Activated T-cell treated with anti-CD3 and anti-CD28 coated beads, Interleukin-2, amount 50 U/mL, for 48 hours (primary cell): ENCODE data around the gene ATRX.
"Not testable (repeated sequence)": the region's sequence is repeated elsewhere in the genome, so short reads cannot be mapped to it uniquely, and the experiment has no call there.

Source experiments
- DNase-seq, 2 experiments: peaks; one replicate each; pipeline ENCODE4 v3.0.0-alpha.2; 2020

ATRX gene

GRCh38 chrX:77726095-77726494 lies 59.9 kb downstream of the ATRX start:
- DNase-seq: not testable (repeated sequence)

DNA sequence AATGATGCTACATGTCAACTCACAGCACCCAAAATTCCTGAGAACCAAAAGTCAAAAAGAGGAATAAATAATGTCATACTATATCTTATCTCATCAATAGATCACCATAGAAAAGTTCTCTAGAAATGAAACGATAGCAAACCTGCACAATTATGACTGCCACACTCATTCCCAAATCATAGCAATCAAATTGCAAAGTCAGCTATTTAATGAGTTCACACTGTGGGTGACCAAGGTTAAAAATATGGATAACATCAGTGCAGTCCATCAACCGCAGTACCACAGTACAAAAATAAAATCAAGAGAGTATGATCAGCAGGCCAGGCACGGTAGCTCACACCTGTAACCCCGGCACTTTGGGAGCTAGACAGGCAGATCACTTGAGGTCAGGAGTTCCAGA lies 62.3 kb downstream of the ATRX start:
- no peak for DNase-seq

DNA sequence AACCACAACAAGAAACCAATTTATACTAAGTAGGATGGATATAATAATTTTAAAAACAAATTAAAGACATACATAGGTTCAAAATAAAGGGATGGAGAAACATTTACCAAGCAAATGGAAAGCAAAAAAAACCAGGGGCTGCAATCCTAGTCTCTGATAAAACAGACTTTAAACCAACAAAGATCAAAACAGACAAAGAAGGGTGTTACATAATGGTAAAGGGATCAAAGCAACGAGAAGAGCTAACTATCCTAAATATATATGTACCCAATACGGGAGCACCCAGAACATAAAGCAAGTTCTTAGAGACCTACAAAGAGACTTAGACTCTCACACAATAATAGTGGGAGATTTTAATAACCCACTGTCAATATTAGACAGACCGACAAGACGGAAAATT lies 66.6 kb downstream of the ATRX start:
- DNase-seq: no peak

DNA sequence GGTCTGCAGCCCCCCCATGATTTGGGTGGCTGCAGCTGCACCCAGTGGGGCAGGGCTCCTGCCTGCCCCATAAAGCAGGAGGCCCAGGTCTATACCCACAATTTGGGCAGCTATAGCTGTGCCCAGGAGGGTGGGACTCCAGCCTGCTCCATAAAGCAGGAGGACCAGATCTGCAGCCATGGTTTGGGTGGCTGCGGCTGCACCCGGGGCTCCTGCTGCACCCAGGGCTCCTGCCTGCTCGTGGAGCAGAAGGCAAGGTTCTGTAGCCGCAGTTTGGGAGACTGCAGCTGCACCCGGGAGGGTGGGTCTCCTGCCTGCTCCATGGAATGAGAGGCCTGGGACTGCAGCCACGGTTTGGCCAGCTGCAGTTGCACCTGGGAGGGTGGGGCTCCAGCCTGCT lies 81.1 kb downstream of the ATRX start:
- no peak for DNase-seq

DNA sequence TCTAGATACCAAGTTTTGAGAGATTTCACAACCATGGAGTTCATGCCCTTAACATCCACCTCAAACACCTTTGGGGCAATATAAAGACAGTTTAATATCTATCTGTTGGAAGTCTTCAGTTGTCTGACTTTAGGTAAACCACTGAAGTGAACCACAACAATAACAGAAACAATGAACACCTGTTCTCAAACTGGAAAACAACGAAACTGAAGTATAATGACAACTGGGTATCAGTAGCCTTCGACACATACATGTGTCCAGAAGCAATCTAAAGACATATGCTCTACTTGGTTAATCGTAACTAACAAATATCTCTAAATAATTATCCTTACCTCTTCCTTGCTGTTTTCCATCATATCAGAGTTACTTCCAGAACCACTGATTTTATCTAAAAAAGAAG lies 87.8 kb downstream of the ATRX start:
- no peak for DNase-seq

GRCh38 chrX:77694491-77694890 lies 91.5 kb downstream of the ATRX start:
- no peak for DNase-seq

DNA sequence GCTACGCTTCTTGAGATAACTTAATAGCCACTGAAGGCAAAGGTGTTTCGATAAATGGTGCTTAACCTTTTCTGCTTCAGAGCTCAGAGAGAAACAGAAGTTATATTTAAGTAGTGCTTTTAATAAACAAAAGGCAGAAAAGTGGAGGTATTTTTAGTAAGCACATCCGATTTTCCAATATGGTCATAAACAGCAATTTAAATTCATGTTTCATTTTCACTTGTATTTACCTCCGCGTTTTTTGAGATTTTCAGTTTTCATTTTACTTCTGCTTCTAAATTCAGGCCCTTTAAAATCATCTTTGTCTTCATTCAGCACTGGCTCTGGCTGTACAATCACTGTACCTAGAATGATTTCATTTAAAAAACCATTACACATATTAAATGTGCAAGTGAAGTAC lies 92.4 kb downstream of the ATRX start:
- no peak for DNase-seq

DNA sequence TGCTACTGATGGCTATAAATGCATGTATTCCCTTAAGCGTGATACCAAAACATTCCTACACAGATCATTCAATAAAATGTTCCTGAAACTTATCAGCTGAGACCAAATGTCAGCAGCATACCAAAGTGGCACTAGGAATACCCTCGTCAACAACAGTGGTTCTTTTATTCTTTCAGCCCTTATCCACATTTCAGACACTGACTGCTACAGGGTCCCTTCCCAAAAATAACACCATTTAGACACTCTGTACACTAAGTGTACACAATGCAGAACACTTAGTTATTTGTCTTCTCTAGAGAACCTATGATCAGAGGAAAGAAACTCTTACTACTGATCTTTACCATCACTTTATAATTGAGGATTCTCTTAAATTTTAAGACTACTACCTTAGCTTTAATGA lies 94.1 kb downstream of the ATRX start:
- no peak for DNase-seq

DNA sequence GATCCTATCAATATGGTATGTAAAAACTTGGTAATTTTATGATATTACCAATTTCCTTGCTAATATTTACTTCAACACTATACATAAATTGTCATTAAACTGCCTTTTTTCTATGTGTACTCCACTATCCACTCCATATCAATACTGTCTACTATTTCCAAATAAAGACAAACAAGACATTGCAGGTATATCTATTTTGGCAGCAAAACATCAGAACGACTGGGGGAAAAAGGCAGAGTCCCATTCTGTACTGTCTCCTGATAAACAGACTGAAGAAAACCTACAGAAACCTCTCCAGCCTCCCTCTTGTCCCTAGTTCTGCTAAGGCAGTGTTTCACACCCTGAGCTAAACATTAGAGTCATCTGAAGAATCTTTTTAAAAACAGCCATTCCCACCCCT lies 96.6 kb downstream of the ATRX start:
- no peak for DNase-seq

DNA sequence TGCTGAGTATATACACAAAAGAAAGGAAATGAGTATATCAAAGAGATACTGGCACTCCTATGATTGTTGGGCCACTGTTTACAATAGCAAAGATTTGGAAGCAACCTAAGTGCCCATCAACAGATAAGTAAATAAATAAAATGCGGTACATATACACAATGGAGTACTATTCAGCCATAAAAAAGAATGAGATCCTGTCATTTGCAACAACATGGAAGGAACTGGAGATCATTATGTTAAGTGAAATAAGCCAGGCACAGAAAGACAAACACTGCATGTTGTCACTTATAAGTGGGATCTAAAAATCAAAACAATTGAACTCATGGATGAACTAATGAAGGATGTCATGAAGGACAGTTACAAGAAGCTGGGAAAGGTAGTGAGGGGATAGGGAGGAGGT lies 100.3 kb downstream of the ATRX start:
- DNase-seq: not testable (repeated sequence)

GRCh38 chrX:77679144-77679543 lies 106.9 kb downstream of the ATRX start:
- no peak for DNase-seq

GRCh38 chrX:77675986-77676385 lies 110.0 kb downstream of the ATRX start:
- DNase-seq: no peak

GRCh38 chrX:77668391-77669237 lies 117.4 kb downstream of the ATRX start:
- DNase-seq: no peak

DNA sequence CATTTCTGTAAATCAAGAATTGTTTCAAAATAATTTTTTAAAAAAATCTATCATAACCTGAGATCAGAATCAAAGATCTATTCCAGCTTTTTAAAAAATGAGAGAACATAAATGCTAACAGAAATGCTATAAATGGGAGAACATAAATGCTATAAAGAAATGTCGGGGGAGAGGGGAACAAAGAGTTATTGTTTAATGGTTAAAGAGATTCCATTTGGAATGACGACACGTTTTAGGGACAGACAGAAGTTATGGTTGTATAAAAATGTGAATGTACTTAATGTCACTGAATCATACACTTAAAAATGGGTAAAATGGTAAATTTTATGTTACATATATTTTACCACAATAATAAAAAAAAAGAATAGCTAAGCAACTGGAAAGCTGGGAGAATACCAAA lies 127.1 kb downstream of the ATRX start:
- no peak for DNase-seq

DNA sequence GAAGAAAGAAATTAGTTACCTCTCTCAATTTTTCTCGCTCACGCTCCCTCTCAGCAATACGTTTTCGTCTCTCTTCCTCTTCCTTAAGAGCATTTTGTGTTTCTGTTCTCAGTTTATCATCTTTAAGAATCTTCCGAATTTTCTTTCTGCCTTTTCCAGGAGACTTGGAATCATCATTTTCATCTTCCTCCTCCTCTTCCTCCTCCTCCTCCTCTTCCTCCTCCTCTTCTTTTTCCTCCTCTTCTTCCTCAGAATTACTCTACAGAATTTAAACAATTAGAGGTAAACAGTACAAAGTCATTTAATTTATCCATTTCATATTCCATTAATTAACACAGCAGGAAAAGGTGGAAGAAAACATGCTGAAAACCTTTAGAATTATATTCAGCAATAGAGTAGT lies 133.9 kb downstream of the ATRX start:
- DNase-seq: no peak

DNA sequence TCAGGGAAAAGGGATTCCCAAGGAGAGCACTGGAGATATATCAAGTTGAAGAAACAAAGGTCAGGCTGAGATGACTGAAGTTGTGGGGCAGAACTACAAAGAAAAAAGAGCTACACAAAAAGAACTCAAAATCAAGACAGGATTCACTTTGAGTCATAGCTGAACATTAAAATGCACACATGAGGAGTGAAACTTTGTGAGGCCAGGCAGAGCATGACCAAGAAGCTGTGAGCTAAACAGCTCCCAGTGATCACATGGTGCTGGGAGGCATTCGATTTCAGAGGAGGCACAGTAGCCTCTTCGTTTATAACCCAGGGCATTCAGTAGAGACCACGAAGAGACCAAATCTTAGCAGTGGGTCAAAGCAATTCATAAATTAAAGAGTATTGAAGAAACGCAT lies 145.3 kb downstream of the ATRX start:
- DNase-seq: no peak

DNA sequence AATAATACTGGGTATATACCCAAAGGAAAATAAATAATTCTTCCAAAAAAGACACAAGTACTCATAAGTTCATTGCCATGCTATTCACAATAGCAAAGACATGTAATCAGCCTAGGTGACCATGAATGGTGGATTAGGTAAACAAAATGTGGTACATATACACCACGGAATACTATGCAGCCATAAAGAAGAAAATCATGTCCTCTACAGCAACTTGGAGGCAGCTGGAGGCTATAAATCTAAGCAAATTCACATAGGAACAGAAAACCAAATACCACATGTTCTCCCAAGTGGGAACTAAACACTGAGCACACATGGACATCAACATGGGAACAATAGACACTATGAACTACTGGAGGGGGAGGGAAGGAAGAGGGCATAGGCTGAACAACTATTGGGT lies 146.2 kb downstream of the ATRX start:
- DNase-seq: no peak

DNA sequence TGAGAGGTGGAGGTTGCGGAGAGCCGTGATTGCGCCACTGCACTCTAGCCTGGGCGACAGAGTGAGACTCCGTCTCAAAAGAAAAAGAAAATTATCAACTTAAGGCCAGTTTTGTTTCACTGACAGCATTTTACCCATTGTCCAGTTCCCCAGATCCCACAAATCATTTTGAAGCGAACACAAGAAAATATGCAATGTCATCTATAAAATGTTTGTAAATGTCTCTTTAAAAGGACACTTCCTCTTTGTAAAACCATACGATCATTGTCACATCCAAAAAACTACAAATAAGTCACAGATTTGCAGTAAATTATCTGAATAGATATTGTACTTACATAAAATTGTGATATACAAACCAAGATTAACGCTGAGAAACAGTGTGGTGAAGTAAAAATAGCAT lies 147.6 kb downstream of the ATRX start:
- no peak for DNase-seq

GRCh38 chrX:77635373-77635772 lies 150.6 kb downstream of the ATRX start:
- DNase-seq: no peak

DNA sequence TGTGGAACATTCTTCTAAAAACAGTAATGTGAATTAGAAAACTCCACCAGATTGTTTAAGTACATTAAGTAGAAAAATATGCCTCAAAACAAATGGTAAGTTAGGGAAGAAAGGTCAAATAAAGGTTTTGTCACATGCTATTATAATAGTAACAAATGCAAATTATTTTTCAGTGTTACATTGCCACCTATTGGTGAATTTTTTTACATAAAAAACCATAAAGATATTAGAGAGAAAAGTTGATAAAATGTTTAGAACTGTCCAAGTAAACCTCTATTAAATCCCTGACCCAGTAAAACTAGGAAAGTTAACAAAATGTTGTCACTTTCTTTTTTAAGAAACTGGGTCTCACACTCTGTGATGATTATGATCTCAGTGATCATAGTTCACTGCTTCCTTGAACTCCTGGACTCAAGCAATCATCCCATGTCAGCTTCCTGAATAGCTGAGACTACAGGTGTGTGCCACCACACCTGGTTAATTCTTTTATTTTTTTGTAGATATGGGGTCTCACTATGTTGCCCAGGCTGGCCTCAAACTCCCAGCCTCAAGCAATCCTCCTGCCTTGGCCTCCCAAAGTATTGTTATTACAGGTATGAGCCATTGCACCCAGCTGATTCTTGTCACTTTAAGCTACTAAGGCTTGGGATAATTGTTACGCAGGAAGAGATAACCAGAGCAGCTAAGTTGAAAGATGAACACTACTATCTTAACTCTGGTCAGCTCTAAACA lies 157.6 kb downstream of the ATRX start:
- no peak for DNase-seq

- DNase-seq: no peak
Measured at GRCh38 chrX:77622672-77623071, 163.3 kb downstream of the ATRX start.

- DNase-seq: no peak
Measured at GRCh38 chrX:77622233-77622632, 163.8 kb downstream of the ATRX start.

DNA sequence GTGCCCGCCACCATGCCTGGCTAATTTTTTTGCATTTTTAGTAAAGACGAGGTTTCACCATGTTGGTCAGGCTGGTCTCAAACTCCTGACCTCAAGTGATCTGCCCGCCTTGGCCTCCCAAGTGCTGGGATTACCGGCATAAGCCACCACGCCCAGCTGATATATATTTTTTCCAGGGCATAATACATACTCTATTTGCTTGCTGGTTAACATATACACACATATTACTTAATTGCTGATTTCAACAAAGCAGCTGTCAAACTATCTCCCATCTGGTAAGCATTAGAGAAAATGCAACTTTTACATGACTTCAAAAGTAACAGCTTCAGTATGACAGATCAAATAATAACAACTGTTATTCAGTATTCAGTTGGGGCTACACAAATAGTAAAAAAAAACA lies 164.6 kb downstream of the ATRX start:
- not testable (repeated sequence) for DNase-seq

GRCh38 chrX:77617206-77617605 lies 168.8 kb downstream of the ATRX start:
- no peak for DNase-seq
